Neural crest cell (in vitro differentiated cells): ENCODE data around the gene GDF2. TPM values are rescaled to one million over a fixed set of nuclear protein-coding genes. Genes with fewer than 3 reads are reported as not detected.

ENCODE experiments used
- DNase-seq: peaks from one replicate; pipeline ENCODE4 v3.0.0; 2021; ENCODE audit warnings: low read depth, mixed read lengths, low spot score
- H3K27ac Mint-ChIP-seq: one replicate; pipeline ENCODE4 v1.8.0; 2021; ENCODE audit warnings: mild to moderate bottlenecking, mixed read lengths; ENCODE audit not compliant: unreplicated experiment
- H3K27me3 Mint-ChIP-seq: 2 replicates; pipeline ENCODE4 v1.8.0; 2021; ENCODE audit warnings: low read depth, mild to moderate bottlenecking, mixed read lengths
- H3K36me3 Mint-ChIP-seq: 2 replicates; pipeline ENCODE4 v1.8.0; 2021; ENCODE audit warnings: low read depth, mild to moderate bottlenecking, mixed read lengths
- H3K4me1 Mint-ChIP-seq: 2 replicates; pipeline ENCODE4 v1.8.0; 2021; ENCODE audit warnings: mixed read lengths
- H3K4me3 Mint-ChIP-seq: one replicate; pipeline ENCODE4 v1.8.0; 2021; ENCODE audit warnings: mild to moderate bottlenecking, mixed read lengths
- H3K9me3 Mint-ChIP-seq: 2 replicates; pipeline ENCODE4 v1.8.0; 2021; ENCODE audit warnings: mixed read lengths
- total RNA-seq: library from RNA; stranded (reverse); gene quantifications from 2 replicates; pipeline ENCODE4 v1.2.1, GENCODE V29; 2021
- TF ChIP-seq, protein P1 (sequence below): fragments of 200-600 bp; sonication (generic); conservative IDR thresholded peaks from 2 replicates; pipeline ENCODE4 v1.5.0; 2021; ENCODE audit warnings: antibody characterized with exemption, mild to moderate bottlenecking

The GDF2 gene
- total RNA-seq, 1 donor from 2014 or later: not detected

DNA sequence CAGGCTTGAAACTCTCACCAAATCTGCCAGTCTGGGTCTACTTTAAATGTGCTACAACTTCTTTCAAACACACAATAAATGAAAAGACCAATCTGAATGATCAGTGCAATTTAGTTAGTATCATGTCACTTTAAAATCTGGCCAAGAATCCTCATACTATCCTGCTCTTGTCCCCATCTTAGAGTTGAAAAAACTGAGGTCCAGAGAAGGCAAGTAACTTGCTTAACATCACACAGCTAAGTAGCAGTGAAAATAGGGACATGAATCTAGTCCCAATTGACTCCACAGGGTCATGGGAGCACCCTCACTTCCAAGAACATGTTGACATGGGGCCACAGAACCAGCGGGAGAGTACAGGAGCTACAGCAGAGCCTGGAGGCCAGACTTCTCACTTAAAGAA is 25.3 kb upstream of the GDF2 start:
- peak overlapping the region; percentile 22 for H3K27ac Mint-ChIP-seq

DNA sequence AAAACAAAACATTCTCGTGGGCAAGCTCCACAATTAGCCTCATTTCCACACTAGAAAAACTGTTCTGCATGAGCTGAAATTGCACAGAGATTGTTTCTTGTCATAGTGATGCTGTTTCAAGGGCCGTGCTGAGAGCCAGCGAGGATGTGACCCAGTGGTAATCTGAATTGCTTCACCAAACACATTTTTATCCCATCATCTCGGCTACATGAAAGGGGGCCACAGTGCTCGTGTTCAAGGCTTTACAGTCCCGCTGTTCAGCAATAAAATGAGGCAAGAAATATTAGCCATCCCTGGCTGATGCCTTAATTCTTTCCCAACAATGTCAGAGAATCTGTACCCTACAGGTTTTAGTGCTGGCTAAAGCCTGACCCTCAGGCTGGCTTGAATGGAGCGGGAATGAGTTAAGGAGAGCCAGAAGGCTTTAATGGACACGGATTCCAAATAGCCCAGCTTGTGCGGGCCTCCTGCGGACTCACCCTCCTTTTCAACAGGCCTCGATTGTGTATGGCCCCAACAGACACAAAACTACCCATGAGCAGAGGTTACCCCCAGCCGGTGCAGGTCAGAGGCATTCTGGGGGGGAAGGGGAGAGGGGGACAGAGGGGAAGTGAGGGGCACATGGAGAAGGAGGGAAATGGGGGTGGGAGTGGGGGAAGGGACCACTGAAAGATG is 24.3 kb upstream of the GDF2 start:
- Mint-ChIP-seq H3K27ac (no peak overlapping the region), H3K36me3 (no peaks in the 10 kb centered on the region)

More for the DNA sequence above, 25.3 kb upstream of the GDF2 start:
- Mint-ChIP-seq H3K27me3 (peaks cover 35% of the 10 kb centered on the region), H3K36me3 (no peaks in the 10 kb centered on the region), H3K9me3 (no peaks in the 10 kb centered on the region), H3K4me1 (peaks cover 53% of the 10 kb centered on the region), H3K4me3 (peak overlapping the region; percentile 4)
- TF ChIP-seq, protein P1, sequence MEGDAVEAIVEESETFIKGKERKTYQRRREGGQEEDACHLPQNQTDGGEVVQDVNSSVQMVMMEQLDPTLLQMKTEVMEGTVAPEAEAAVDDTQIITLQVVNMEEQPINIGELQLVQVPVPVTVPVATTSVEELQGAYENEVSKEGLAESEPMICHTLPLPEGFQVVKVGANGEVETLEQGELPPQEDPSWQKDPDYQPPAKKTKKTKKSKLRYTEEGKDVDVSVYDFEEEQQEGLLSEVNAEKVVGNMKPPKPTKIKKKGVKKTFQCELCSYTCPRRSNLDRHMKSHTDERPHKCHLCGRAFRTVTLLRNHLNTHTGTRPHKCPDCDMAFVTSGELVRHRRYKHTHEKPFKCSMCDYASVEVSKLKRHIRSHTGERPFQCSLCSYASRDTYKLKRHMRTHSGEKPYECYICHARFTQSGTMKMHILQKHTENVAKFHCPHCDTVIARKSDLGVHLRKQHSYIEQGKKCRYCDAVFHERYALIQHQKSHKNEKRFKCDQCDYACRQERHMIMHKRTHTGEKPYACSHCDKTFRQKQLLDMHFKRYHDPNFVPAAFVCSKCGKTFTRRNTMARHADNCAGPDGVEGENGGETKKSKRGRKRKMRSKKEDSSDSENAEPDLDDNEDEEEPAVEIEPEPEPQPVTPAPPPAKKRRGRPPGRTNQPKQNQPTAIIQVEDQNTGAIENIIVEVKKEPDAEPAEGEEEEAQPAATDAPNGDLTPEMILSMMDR: no peak
- DNase-seq: no peak

DNA sequence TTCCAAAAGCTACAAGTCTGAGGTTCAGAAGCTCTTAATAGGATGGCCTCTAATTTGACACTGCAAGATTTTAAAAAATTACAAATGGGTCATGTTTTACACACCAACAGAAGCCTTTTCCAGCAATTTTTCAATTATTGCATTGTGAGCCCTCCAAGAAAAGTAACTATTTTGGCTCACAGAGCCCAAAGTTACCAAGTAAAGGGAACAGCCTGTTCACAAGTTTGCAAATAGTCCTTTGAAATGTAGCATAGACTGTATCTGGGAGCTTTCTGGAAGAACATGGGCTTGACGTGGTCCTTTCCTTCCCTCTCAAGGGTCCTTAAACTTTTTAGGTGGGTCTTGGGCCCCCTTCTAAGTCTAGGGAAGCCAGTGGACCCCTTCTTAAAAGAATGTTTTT is 23.5 kb upstream of the GDF2 start:
- no peaks in the 10 kb centered on the region for H3K36me3 Mint-ChIP-seq
- no peaks in the 10 kb centered on the region for H3K9me3 Mint-ChIP-seq
- peak overlapping the region; percentile 86 for H3K4me3 Mint-ChIP-seq
- H3K27me3 Mint-ChIP-seq: peaks cover 45% of the 10 kb centered on the region
- H3K27ac Mint-ChIP-seq: no peak overlapping the region
- TF ChIP-seq, protein P1: no peak
- DNase-seq: no peak
- peaks cover 58% of the 10 kb centered on the region for H3K4me1 Mint-ChIP-seq

More for the DNA sequence above, 24.3 kb upstream of the GDF2 start:
- Mint-ChIP-seq H3K4me3 (peak overlapping the region; percentile 81), H3K4me1 (peaks cover 58% of the 10 kb centered on the region), H3K9me3 (no peaks in the 10 kb centered on the region), H3K27me3 (peaks cover 41% of the 10 kb centered on the region)
- no peak for DNase-seq
- TF ChIP-seq, protein P1: no peak

DNA sequence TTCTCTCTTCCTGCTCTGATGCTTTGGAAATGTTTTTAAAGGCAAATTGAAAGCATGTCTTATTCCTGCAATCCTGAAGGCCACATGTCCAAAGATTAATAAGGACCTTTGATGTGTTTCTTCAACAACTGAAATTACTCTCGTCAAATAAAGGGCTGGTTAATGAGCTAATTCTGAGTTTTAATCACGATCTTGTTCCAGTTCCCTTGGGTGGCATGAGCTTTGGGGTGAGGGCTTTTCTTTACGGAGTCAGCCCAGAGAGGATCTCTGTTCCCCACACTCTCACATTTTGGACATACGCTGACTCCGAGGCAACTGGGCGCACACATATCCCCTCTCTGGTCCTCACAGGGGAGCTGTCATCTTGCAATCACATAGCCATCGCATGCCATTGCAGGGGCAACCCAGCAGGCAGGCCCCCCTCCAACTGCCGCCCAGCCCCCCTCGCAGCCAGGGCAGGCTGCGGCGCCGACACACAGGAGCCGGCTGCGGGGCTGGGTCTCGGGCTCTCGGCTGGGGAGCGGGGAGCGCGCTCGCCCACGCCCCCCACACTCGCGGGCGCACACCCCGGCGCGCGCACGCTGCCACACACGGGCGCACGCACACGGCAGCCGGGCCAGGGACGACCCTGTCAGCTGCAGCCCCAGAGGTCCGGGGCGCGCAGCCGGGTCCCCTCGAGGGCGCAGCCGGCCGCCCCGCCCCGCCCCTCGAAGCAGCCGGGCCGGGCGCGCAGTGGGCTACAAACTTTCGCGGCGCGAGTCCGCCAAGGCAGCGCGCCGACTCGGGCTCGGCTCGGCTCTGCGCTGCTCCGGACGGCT is 22.4 kb upstream of the GDF2 start, which contains the start of gene GDF10:
TSS of gene GDF10 (plus strand) at position 587 of the 818 bp plus-strand sequence. CDS start 455 bp downstream, outside the sequence.
- TF ChIP-seq, protein P1: no peak
- H3K36me3 Mint-ChIP-seq: no peaks in the 10 kb centered on the region
- DNase-seq: peak; percentile 12
- peak within 1 kb of the TSS; percentile 91 for H3K4me3 Mint-ChIP-seq
- peaks cover 48% of the 10 kb centered on the region for H3K27me3 Mint-ChIP-seq
- H3K9me3 Mint-ChIP-seq: no peaks in the 10 kb centered on the region
- H3K27ac Mint-ChIP-seq: no peak within 1 kb of the TSS
- peaks cover 60% of the 10 kb centered on the region for H3K4me1 Mint-ChIP-seq

DNA sequence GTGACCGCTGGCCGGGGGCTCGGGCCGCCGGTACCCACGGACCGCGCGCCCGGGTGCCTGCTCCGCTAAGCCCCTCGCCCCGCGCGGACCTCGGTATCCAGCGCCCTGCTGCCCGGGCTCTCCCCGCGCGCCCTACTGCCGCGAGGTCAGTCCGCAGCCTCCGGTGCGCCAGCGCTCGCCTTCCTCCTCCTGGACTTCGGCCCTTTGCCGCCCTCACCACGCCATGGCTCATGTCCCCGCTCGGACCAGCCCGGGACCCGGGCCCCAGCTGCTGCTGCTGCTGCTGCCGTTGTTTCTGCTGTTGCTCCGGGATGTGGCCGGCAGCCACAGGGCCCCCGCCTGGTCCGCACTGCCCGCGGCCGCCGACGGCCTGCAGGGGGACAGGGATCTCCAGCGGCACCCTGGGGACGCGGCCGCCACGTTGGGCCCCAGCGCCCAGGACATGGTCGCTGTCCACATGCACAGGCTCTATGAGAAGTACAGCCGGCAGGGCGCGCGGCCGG is 21.8 kb upstream of the GDF2 start:
- H3K36me3 Mint-ChIP-seq: no peaks in the 10 kb centered on the region
- H3K27ac Mint-ChIP-seq: no peak overlapping the region
- peak overlapping the region; percentile 91 for H3K4me3 Mint-ChIP-seq
- TF ChIP-seq, protein P1: peak; percentile 46
- H3K27me3 Mint-ChIP-seq: peaks cover 48% of the 10 kb centered on the region
- DNase-seq: peak; percentile 22
- H3K4me1 Mint-ChIP-seq: peaks cover 57% of the 10 kb centered on the region
- no peaks in the 10 kb centered on the region for H3K9me3 Mint-ChIP-seq
